ENCODE results near the gene ADAMTS20.

The ADAMTS20 gene

DNA sequence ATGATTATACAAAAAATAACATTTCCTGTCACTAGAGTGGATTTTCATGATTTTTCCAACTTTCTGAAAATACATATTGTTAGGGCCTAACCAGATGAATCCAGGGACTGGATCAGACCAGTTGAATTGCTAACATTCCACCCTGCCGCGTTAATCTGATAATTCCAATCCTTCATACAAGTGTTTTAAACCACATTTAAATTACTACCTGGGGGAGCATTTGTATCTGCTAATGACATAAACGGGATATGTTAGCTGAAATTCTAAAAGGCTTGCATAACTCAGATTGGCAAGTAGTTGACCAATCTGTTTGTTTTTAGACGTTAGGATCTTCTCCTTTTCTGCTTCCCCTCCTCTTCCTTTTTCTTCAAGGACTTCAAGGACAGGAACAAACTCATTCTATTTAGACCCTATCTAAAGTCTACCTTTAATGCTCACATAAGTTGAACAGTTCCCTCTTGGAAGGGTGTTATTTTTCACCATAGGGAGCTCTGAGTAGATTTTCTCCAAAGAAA lies 239.0 kb downstream of the ADAMTS20 start:
- no peak for DNase-seq

DNA sequence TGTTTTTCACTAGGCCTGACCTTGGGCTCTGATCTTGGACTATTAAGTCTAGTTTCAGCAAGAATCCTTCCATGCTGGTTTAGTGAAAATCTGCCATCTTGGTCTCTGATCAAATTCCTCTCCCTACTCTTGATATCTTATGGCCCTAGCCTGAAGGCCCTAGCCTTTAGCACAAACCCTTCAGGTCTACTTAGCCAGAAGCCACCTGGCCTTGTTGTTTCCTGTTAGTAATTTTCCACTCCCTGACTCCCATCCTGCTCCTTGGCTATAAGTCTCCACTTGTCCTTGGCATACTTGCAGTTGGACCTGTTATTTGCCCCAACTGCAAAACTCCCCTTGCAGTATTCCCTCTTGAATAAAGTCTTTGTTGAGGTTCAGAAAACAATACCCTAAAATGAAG lies 241.4 kb downstream of the ADAMTS20 start:
- DNase-seq, result no peak

DNA sequence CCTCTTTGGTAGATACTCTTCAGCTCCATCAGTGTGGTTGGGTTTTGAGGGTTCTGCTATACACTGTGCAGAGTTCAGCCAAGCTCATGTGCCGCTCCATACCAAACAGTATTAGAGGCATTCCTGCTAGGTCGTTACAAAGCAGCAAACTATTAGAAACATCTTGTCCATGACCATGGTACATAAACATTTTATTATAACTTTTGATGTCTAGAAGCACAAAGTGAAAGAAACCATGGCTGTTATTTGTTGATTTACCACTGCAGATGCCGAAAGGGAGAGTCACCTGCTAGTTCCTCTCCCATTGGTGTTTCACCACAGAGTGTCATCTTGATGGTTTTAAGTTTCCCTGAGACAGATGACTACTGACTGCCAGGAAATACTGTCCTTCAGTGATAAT lies 242.0 kb downstream of the ADAMTS20 start:
- DNase-seq, result no peak

DNA sequence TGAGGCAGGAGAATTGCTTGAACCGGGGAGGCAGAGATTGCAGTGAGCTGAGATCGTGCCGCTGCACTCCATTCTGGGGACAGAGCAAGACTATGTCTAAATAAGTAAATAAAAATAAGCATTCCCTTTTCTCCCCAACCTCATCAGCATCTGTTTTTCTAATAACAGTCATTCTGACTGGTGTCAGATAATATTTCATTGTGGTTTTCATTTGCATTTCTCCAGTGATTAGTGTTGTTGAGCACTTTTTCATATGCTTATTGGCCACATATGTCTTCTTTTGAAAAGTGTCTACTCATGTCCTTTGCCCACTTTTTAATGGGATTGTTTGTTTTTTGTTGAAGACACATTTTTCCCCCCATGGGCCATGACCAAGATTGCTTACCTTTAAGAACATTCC lies 243.2 kb downstream of the ADAMTS20 start:
- no peak for DNase-seq

DNA sequence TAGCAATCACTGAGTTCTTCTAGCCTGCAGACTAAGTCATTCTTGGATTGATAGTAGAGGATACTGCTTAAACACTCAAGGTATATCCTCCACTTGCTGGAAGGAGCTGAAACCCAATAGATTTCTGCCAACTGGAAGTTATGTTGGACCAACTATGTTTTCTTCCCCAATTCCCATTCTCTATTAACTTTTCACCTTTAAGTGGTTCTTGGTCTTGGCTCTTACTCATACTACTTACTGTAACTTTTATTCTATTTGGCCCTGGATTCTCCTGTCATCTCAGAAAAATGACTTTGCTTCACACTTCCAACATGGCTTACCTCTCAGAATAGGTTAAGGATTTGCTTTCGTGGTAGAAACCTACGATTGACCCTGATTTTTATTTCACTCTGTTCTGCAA lies 244.9 kb downstream of the ADAMTS20 start:
- no peak for DNase-seq

DNA sequence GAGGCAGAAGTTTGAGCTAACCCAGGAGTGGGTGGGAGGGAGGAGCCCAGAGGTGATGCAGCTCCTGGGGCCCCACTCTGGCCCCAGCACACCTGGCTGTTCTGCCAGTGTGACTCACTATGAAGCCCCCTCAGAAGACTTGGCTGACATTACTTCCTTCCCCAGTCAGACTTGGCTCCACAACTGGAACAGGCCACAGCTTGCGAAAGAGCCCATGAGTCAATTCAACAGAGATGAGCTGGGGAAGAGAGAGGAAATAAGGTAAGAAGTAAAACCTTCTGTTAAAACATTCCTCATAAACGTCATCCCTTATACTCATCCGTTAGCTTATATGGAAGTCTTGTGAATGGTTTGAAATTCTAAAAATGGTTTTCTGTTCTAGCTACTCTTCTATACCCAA lies 245.9 kb downstream of the ADAMTS20 start:
- DNase-seq, result no peak

DNA sequence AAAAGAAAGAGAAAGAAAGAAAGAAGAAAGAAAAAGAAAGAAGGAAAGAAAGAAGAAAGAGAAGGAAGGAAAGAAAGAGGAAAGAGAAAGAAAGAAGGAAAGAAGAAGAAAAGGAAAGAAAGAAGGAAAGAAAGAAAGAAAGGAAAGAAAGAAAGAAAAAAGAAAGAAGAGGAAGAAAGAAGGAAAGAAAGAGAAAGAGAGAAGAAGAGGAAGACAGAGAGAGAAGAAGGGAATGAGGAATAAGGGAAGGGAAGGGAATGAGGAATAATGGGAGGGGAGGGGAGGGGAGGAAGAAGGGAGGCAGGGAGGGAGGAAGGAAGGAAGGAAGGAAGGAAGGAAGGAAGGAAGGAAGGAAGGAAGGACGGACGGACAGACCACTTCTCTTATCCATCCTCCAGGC lies 246.9 kb downstream of the ADAMTS20 start:
- no peak for DNase-seq
